ENCODE data around the gene PLPP7. TPM values are rescaled to one million over a fixed set of nuclear protein-coding genes. Genes with fewer than 3 reads are reported as not detected.
"Not testable (repeated sequence)": the region's sequence is repeated elsewhere in the genome, so short reads cannot be mapped to it uniquely, and the experiment has no call there.

The PLPP7 gene
- total and polyA plus RNA-seq, 4 donors = 0.18 to 0.59 (median 0.51) TPM; not detected in 1

- Histone ChIP-seq H3K27ac (ENCODE audit: low read depth in 1 of 2, low read length in 2 of 2) (no peak overlapping the region), H3K9me3 (ENCODE audit: control insufficient read depth in 4 of 4, low read length in 3 of 4) (no peaks in the 10 kb centered on the region), H3K36me3 (ENCODE audit: control insufficient read depth in 4 of 4, insufficient read depth in 3 of 4, low read depth in 1 of 4, low read length in 3 of 4) (no peaks in the 10 kb centered on the region), H3K9ac (ENCODE audit: low read depth in 1 of 2, low read length in 2 of 2) (no peak overlapping the region), H3K27me3 (ENCODE audit: control insufficient read depth in 4 of 4, insufficient read depth in 4 of 4, low read length in 3 of 4) (no peaks in the 10 kb centered on the region), H3K4me3 (ENCODE audit: low read depth in 1 of 3, low read length in 3 of 3) (no peak overlapping the region), H3K4me1 (ENCODE audit: control insufficient read depth in 4 of 4, insufficient read depth in 4 of 4, low read length in 3 of 4) (no peaks in the 10 kb centered on the region)
- DNase-seq (ENCODE audit: low spot score) = peak; percentile 83
- 68% methylated on average over 18 of the region's 18 CpGs for WGBS
- TF ChIP-seq NR2F2 (IDR thresholded peaks at IDR 0.05) (peak; percentile 65), GABPA (IDR thresholded peaks at IDR 0.05 in 1 of 2, conservative IDR thresholded peaks at IDR 0.05 in 1 of 2) (no peak)
Observed at GRCh38 chr9:131330814-131331600, 41.5 kb downstream of the PLPP7 start.

DNA sequence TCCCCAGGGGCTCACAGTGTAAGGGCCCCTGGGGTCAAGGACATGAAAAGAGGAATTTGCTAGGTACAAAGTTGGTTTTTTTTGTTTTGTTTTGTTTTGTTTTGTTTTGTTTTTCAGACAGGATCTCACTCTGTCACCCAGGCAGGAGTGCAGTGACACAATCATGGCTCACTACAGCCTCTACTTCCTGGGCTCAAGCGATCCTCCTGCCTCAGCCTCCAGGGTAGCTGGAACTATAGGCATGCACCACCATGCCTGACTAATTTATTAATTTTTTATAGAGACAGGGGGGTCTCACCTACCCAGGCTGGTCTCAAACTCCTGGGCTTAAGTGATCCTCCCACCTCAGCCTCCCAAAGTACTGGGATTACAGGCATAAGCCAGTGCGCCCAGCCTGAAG lies 42.5 kb downstream of the PLPP7 start:
- H3K9me3 ChIP-seq (ENCODE audit: control insufficient read depth in 4 of 4, low read length in 3 of 4); DNase-seq (ENCODE audit: low spot score); H3K4me3 ChIP-seq (ENCODE audit: low read depth in 1 of 3, low read length in 3 of 3); H3K4me1 ChIP-seq (ENCODE audit: control insufficient read depth in 4 of 4, insufficient read depth in 4 of 4, low read length in 3 of 4); H3K27ac ChIP-seq (ENCODE audit: low read depth in 1 of 2, low read length in 2 of 2); H3K27me3 ChIP-seq (ENCODE audit: control insufficient read depth in 4 of 4, insufficient read depth in 4 of 4, low read length in 3 of 4); H3K36me3 ChIP-seq (ENCODE audit: control insufficient read depth in 4 of 4, insufficient read depth in 3 of 4, low read depth in 1 of 4, low read length in 3 of 4); H3K9ac ChIP-seq (ENCODE audit: low read depth in 1 of 2, low read length in 2 of 2): not testable (repeated sequence)
- WGBS = 96% methylated on average over 2 of the region's 2 CpGs

DNA sequence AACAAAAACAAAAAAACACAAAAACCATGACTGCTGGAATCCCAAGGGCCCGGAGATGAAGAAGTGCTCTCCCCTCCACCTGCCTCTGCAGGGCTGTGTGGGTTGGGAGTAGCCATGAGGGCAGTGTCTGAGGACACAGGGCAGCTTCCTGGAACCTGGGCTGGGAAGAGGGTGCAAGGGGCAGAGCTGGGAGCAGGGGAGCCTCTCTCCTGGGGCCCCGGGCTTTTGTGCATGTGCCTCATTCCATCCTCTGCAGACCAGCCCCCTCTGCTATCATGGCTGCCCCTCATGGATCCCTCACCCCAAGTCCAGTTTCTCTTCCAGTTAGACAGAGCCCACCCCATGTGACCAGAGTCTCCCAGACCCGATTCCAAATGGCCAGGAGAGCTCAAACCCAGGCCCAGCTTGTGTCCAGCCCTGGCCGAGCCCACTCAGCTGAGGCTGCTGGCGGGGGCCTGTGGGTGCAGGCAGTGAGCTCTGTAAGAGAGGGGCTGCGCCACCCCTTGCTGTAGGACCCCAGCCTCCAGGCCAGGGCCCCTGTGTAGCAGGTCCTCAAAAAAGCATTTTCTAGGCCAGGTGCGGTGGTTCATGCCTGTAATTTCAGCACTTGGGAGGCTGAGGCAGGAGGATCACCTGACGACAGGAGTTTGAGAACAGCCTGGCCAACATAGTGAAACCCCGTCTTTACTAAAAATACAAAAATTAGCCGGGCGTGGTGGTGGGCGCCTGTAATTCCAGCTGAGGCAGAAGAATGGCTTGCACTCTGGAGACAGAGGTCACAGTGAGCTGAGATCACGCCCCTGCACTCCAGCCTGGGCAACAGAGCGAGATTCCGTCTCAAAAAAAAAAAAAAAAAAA lies 44.5 kb downstream of the PLPP7 start:
- H3K36me3 ChIP-seq (ENCODE audit: control insufficient read depth in 4 of 4, insufficient read depth in 3 of 4, low read depth in 1 of 4, low read length in 3 of 4) = no peaks in the 10 kb centered on the region
- TF ChIP-seq HNF4A (conservative IDR thresholded peaks at IDR 0.05) (no peak), SP1 (IDR thresholded peaks at IDR 0.05) (no peak), JUND (IDR thresholded peaks at IDR 0.05) (no peak), HNF4G (IDR thresholded peaks at IDR 0.05) (no peak), FOXA1 (IDR thresholded peaks at IDR 0.05) (no peak), MAX (IDR thresholded peaks at IDR 0.05) (no peak), TAF1 (conservative IDR thresholded peaks at IDR 0.05) (no peak), RAD21 (IDR thresholded peaks at IDR 0.05) (no peak), ZBTB33 (IDR thresholded peaks at IDR 0.05) (no peak), FOXA2 (IDR thresholded peaks at IDR 0.05) (no peak), EGR1 (IDR thresholded peaks at IDR 0.05; ENCODE audit: low read depth in 2 of 2) (no peak), NR2F2 (IDR thresholded peaks at IDR 0.05) (no peak), RXRA (IDR thresholded peaks at IDR 0.05) (no peak), YY1 (IDR thresholded peaks at IDR 0.05) (no peak)
- TF ChIP-seq, protein P1, sequence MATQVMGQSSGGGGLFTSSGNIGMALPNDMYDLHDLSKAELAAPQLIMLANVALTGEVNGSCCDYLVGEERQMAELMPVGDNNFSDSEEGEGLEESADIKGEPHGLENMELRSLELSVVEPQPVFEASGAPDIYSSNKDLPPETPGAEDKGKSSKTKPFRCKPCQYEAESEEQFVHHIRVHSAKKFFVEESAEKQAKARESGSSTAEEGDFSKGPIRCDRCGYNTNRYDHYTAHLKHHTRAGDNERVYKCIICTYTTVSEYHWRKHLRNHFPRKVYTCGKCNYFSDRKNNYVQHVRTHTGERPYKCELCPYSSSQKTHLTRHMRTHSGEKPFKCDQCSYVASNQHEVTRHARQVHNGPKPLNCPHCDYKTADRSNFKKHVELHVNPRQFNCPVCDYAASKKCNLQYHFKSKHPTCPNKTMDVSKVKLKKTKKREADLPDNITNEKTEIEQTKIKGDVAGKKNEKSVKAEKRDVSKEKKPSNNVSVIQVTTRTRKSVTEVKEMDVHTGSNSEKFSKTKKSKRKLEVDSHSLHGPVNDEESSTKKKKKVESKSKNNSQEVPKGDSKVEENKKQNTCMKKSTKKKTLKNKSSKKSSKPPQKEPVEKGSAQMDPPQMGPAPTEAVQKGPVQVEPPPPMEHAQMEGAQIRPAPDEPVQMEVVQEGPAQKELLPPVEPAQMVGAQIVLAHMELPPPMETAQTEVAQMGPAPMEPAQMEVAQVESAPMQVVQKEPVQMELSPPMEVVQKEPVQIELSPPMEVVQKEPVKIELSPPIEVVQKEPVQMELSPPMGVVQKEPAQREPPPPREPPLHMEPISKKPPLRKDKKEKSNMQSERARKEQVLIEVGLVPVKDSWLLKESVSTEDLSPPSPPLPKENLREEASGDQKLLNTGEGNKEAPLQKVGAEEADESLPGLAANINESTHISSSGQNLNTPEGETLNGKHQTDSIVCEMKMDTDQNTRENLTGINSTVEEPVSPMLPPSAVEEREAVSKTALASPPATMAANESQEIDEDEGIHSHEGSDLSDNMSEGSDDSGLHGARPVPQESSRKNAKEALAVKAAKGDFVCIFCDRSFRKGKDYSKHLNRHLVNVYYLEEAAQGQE (IDR thresholded peaks at IDR 0.05) = no peak
- TF ChIP-seq, protein P2, sequence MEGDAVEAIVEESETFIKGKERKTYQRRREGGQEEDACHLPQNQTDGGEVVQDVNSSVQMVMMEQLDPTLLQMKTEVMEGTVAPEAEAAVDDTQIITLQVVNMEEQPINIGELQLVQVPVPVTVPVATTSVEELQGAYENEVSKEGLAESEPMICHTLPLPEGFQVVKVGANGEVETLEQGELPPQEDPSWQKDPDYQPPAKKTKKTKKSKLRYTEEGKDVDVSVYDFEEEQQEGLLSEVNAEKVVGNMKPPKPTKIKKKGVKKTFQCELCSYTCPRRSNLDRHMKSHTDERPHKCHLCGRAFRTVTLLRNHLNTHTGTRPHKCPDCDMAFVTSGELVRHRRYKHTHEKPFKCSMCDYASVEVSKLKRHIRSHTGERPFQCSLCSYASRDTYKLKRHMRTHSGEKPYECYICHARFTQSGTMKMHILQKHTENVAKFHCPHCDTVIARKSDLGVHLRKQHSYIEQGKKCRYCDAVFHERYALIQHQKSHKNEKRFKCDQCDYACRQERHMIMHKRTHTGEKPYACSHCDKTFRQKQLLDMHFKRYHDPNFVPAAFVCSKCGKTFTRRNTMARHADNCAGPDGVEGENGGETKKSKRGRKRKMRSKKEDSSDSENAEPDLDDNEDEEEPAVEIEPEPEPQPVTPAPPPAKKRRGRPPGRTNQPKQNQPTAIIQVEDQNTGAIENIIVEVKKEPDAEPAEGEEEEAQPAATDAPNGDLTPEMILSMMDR (IDR thresholded peaks at IDR 0.05; ENCODE audit: low read depth, low read length, missing input control) = no peak
- no peaks in the 10 kb centered on the region for H3K9me3 ChIP-seq (ENCODE audit: control insufficient read depth in 4 of 4, low read length in 3 of 4)
- DNase-seq (ENCODE audit: low spot score) = no peak
- no peak overlapping the region for H3K27ac ChIP-seq (ENCODE audit: low read depth in 1 of 2, low read length in 2 of 2)
- H3K27me3 ChIP-seq (ENCODE audit: control insufficient read depth in 4 of 4, insufficient read depth in 4 of 4, low read length in 3 of 4) = no peaks in the 10 kb centered on the region
- H3K9ac ChIP-seq (ENCODE audit: low read depth in 1 of 2, low read length in 2 of 2) = no peak overlapping the region
- H3K4me1 ChIP-seq (ENCODE audit: control insufficient read depth in 4 of 4, insufficient read depth in 4 of 4, low read length in 3 of 4) = no peaks in the 10 kb centered on the region
- 92% methylated on average over 15 of the region's 15 CpGs for WGBS
- no peak overlapping the region for H3K4me3 ChIP-seq (ENCODE audit: low read depth in 1 of 3, low read length in 3 of 3)

Measured in liver (tissue), 9 donors.